Measurements from ENCODE around the gene CDC25B. TPM values are rescaled to one million over a fixed set of nuclear protein-coding genes. Genes with fewer than 3 reads are reported as not detected.

Gene CDC25B
- total and polyA plus RNA-seq, 4 donors: 4.4 to 12.9 (median 9.2) TPM

DNA sequence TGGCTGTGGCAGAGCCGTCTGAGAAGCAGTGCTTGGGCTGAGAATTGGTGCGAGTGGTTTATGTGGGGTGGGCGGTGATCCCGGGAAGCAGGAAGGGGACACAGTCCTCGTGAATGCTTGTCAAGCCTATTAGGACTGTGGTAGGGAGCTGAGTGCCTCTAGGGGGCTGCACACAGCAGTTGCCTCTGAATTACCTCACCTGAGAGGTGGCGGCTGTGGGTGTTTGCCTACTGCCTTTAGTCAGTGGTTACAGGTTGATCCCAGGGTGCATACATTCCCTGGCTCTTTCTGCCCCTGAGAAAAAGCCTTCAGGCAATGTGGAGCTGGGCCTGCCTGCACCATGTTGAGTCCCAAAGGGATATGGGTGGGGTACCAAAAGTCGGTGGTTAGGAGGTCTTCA, 29.4 kb downstream of the CDC25B start:
- H3K36me3 ChIP-seq (ENCODE audit: control insufficient read depth in 4 of 4, insufficient read depth in 3 of 4, low read depth in 1 of 4, low read length in 3 of 4): peaks cover 3 to 48% (median 20%) of the 10 kb centered on the region in 4 donors
- no peak for DNase-seq (ENCODE audit: low spot score)
- peaks cover 0 to 7% (median 6%) of the 10 kb centered on the region in 4 donors for H3K4me1 ChIP-seq (ENCODE audit: control insufficient read depth in 4 of 4, insufficient read depth in 4 of 4, low read length in 3 of 4)
- no peaks in the 10 kb centered on the region for H3K9me3 ChIP-seq (ENCODE audit: control insufficient read depth in 4 of 4, low read length in 3 of 4)
- H3K27me3 ChIP-seq (ENCODE audit: control insufficient read depth in 4 of 4, insufficient read depth in 4 of 4, low read length in 3 of 4): no peaks in the 10 kb centered on the region
- no peak overlapping the region for H3K9ac ChIP-seq (ENCODE audit: low read depth in 1 of 2, low read length in 2 of 2)
- WGBS: 87% methylated on average over 7 of the region's 7 CpGs
- TF ChIP-seq SP1 (IDR thresholded peaks at IDR 0.05): no peak
- TF ChIP-seq YY1 (IDR thresholded peaks at IDR 0.05): no peak
- no peak for TF ChIP-seq RXRA (IDR thresholded peaks at IDR 0.05)
- TF ChIP-seq, protein P1, sequence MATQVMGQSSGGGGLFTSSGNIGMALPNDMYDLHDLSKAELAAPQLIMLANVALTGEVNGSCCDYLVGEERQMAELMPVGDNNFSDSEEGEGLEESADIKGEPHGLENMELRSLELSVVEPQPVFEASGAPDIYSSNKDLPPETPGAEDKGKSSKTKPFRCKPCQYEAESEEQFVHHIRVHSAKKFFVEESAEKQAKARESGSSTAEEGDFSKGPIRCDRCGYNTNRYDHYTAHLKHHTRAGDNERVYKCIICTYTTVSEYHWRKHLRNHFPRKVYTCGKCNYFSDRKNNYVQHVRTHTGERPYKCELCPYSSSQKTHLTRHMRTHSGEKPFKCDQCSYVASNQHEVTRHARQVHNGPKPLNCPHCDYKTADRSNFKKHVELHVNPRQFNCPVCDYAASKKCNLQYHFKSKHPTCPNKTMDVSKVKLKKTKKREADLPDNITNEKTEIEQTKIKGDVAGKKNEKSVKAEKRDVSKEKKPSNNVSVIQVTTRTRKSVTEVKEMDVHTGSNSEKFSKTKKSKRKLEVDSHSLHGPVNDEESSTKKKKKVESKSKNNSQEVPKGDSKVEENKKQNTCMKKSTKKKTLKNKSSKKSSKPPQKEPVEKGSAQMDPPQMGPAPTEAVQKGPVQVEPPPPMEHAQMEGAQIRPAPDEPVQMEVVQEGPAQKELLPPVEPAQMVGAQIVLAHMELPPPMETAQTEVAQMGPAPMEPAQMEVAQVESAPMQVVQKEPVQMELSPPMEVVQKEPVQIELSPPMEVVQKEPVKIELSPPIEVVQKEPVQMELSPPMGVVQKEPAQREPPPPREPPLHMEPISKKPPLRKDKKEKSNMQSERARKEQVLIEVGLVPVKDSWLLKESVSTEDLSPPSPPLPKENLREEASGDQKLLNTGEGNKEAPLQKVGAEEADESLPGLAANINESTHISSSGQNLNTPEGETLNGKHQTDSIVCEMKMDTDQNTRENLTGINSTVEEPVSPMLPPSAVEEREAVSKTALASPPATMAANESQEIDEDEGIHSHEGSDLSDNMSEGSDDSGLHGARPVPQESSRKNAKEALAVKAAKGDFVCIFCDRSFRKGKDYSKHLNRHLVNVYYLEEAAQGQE (IDR thresholded peaks at IDR 0.05): no peak
- TF ChIP-seq, protein P2, sequence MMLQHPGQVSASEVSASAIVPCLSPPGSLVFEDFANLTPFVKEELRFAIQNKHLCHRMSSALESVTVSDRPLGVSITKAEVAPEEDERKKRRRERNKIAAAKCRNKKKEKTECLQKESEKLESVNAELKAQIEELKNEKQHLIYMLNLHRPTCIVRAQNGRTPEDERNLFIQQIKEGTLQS (IDR thresholded peaks at IDR 0.05): no peak
- no peak for TF ChIP-seq TAF1 (conservative IDR thresholded peaks at IDR 0.05)
- TF ChIP-seq RAD21 (IDR thresholded peaks at IDR 0.05): no peak
- no peak for TF ChIP-seq FOXA2 (IDR thresholded peaks at IDR 0.05)
- TF ChIP-seq HNF4G (IDR thresholded peaks at IDR 0.05): no peak
- TF ChIP-seq, protein P3, sequence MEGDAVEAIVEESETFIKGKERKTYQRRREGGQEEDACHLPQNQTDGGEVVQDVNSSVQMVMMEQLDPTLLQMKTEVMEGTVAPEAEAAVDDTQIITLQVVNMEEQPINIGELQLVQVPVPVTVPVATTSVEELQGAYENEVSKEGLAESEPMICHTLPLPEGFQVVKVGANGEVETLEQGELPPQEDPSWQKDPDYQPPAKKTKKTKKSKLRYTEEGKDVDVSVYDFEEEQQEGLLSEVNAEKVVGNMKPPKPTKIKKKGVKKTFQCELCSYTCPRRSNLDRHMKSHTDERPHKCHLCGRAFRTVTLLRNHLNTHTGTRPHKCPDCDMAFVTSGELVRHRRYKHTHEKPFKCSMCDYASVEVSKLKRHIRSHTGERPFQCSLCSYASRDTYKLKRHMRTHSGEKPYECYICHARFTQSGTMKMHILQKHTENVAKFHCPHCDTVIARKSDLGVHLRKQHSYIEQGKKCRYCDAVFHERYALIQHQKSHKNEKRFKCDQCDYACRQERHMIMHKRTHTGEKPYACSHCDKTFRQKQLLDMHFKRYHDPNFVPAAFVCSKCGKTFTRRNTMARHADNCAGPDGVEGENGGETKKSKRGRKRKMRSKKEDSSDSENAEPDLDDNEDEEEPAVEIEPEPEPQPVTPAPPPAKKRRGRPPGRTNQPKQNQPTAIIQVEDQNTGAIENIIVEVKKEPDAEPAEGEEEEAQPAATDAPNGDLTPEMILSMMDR (IDR thresholded peaks at IDR 0.05; ENCODE audit: low read depth, low read length, missing input control): no peak
- no peak for TF ChIP-seq EGR1 (IDR thresholded peaks at IDR 0.05; ENCODE audit: low read depth in 2 of 2)
- no peak for TF ChIP-seq HNF4A (conservative IDR thresholded peaks at IDR 0.05)
- no peak for TF ChIP-seq GABPA (IDR thresholded peaks at IDR 0.05 in 1 of 2, conservative IDR thresholded peaks at IDR 0.05 in 1 of 2)
- no peak for TF ChIP-seq NR2F2 (IDR thresholded peaks at IDR 0.05)
- TF ChIP-seq FOXA1 (IDR thresholded peaks at IDR 0.05): no peak
- TF ChIP-seq, protein P4, sequence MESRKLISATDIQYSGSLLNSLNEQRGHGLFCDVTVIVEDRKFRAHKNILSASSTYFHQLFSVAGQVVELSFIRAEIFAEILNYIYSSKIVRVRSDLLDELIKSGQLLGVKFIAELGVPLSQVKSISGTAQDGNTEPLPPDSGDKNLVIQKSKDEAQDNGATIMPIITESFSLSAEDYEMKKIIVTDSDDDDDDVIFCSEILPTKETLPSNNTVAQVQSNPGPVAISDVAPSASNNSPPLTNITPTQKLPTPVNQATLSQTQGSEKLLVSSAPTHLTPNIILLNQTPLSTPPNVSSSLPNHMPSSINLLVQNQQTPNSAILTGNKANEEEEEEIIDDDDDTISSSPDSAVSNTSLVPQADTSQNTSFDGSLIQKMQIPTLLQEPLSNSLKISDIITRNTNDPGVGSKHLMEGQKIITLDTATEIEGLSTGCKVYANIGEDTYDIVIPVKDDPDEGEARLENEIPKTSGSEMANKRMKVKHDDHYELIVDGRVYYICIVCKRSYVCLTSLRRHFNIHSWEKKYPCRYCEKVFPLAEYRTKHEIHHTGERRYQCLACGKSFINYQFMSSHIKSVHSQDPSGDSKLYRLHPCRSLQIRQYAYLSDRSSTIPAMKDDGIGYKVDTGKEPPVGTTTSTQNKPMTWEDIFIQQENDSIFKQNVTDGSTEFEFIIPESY (IDR thresholded peaks at IDR 0.05): no peak
- TF ChIP-seq, protein P5, sequence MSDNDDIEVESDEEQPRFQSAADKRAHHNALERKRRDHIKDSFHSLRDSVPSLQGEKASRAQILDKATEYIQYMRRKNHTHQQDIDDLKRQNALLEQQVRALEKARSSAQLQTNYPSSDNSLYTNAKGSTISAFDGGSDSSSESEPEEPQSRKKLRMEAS (IDR thresholded peaks at IDR 0.05): no peak
- TF ChIP-seq JUND (IDR thresholded peaks at IDR 0.05): no peak
- H3K27ac ChIP-seq (ENCODE audit: low read depth in 1 of 2, low read length in 2 of 2): no peak overlapping the region
- no peak overlapping the region for H3K4me3 ChIP-seq (ENCODE audit: low read depth in 1 of 3, low read length in 3 of 3)
